SK-N-SH treated with all-trans-retinoic acid at 6 μM for 48 hours (cell line): ENCODE measurements around the gene DAB1.

Source experiments
- ARNTL ChIP-seq: fragments of 450-650 bp; formaldehyde crosslinking; IDR thresholded peaks from 2 replicates; pipeline ENCODE4 v1.5.0; 2020; ENCODE audit warnings: low read depth, mild to moderate bottlenecking, moderate library complexity, borderline replicate concordance
- CSDC2 ChIP-seq: fragments of 250-450 bp; sonication (Bioruptor Pico); IDR thresholded peaks from 2 replicates; pipeline ENCODE4 v1.5.0; 2020; ENCODE audit warnings: mild to moderate bottlenecking, moderate library complexity
- OSR1 ChIP-seq: fragments of 250-450 bp; sonication (Bioruptor Pico); IDR thresholded peaks from 2 replicates; pipeline ENCODE4 v1.8.0; 2022; ENCODE audit warnings: moderate library complexity, mild to moderate bottlenecking, inconsistent platforms
- PPARA ChIP-seq: fragments of 250-450 bp; sonication (Bioruptor Pico); IDR thresholded peaks from 2 replicates; pipeline ENCODE4 v1.5.0; 2020; ENCODE audit warnings: mild to moderate bottlenecking, borderline replicate concordance
- RARB ChIP-seq: fragments of 250-450 bp; sonication (Bioruptor Pico); IDR thresholded peaks from 2 replicates; pipeline ENCODE4 v1.8.0; 2021; ENCODE audit warnings: mild to moderate bottlenecking, moderate library complexity
- TCF4 ChIP-seq: fragments of 250-450 bp; sonication (Bioruptor Pico); IDR thresholded peaks from 2 replicates; pipeline ENCODE4 v1.8.0; 2021; ENCODE audit warnings: mild to moderate bottlenecking, moderate library complexity, borderline replicate concordance
- ZC3H10 ChIP-seq: fragments of 250-450 bp; sonication (Bioruptor Pico); IDR thresholded peaks from 2 replicates; pipeline ENCODE4 v1.5.1; 2021; ENCODE audit warnings: mild to moderate bottlenecking, moderate library complexity
- ZFP3 ChIP-seq: fragments of 250-450 bp; sonication (Bioruptor Pico); IDR thresholded peaks from 2 replicates; pipeline ENCODE4 v1.5.0; 2020; ENCODE audit warnings: mild to moderate bottlenecking, moderate library complexity
- TF ChIP-seq, protein P1 (sequence below): fragments of 250-450 bp; sonication (Bioruptor Pico); IDR thresholded peaks from 2 replicates; pipeline ENCODE4 v1.5.1; 2021; ENCODE audit warnings: mild to moderate bottlenecking, moderate library complexity
- TF ChIP-seq, protein P2 (sequence below): fragments of 250-450 bp; sonication (Bioruptor Pico); IDR thresholded peaks from 2 replicates; pipeline ENCODE4 v1.8.0; 2020; ENCODE audit warnings: mild to moderate bottlenecking, moderate library complexity, borderline replicate concordance

- TF ChIP-seq, protein P1, sequence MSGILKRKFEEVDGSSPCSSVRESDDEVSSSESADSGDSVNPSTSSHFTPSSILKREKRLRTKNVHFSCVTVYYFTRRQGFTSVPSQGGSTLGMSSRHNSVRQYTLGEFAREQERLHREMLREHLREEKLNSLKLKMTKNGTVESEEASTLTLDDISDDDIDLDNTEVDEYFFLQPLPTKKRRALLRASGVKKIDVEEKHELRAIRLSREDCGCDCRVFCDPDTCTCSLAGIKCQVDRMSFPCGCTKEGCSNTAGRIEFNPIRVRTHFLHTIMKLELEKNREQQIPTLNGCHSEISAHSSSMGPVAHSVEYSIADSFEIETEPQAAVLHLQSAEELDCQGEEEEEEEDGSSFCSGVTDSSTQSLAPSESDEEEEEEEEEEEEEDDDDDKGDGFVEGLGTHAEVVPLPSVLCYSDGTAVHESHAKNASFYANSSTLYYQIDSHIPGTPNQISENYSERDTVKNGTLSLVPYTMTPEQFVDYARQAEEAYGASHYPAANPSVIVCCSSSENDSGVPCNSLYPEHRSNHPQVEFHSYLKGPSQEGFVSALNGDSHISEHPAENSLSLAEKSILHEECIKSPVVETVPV (CRISPR knock-in tag) = no peak
- no peak for TF ChIP-seq RARB (CRISPR knock-in tag)
- no peak for TF ChIP-seq TCF4 (CRISPR knock-in tag)
- no peak for TF ChIP-seq OSR1
- no peak for TF ChIP-seq ZC3H10 (CRISPR knock-in tag)
- TF ChIP-seq ARNTL (CRISPR knock-in tag) = no peak
- TF ChIP-seq, protein P2, sequence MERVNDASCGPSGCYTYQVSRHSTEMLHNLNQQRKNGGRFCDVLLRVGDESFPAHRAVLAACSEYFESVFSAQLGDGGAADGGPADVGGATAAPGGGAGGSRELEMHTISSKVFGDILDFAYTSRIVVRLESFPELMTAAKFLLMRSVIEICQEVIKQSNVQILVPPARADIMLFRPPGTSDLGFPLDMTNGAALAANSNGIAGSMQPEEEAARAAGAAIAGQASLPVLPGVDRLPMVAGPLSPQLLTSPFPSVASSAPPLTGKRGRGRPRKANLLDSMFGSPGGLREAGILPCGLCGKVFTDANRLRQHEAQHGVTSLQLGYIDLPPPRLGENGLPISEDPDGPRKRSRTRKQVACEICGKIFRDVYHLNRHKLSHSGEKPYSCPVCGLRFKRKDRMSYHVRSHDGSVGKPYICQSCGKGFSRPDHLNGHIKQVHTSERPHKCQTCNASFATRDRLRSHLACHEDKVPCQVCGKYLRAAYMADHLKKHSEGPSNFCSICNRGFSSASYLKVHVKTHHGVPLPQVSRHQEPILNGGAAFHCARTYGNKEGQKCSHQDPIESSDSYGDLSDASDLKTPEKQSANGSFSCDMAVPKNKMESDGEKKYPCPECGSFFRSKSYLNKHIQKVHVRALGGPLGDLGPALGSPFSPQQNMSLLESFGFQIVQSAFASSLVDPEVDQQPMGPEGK (CRISPR knock-in tag) = no peak
- TF ChIP-seq CSDC2 (CRISPR knock-in tag) = no peak
- TF ChIP-seq PPARA (CRISPR knock-in tag) = no peak
- no peak for TF ChIP-seq ZFP3
Measured at GRCh38 chr1:57420981-57421785, 2.7 kb downstream of the DAB1 start.
